Measurements from ENCODE around the gene CTDSP2. TPM values are rescaled to one million over a fixed set of nuclear protein-coding genes. Genes with fewer than 3 reads are reported as not detected.

The CTDSP2 gene
- polyA plus RNA-seq, 12 donors: 178 to 219 (median 201) TPM; not detected in 1

- no peak for DNase-seq
These were observed 29.1 kb downstream of the CTDSP2 start for GRCh38 chr12:57817261-57817989.

- DNase-seq: no peak
These were observed 29.7 kb downstream of the CTDSP2 start for GRCh38 chr12:57816855-57817151.

- no peak for DNase-seq
These were observed 30.3 kb downstream of the CTDSP2 start for GRCh38 chr12:57816001-57816854.

GRCh38 chr12:57815177-57816000 is 31.1 kb downstream of the CTDSP2 start:
- no peak for DNase-seq

- no peak for DNase-seq
These were observed 32.4 kb downstream of the CTDSP2 start for GRCh38 chr12:57813971-57814772.

- no peak for DNase-seq
These were observed 33.2 kb downstream of the CTDSP2 start for GRCh38 chr12:57813111-57813970.

GRCh38 chr12:57811028-57811755 is 35.3 kb downstream of the CTDSP2 start:
- no peak for DNase-seq

- no peak for DNase-seq
These were observed 36.1 kb downstream of the CTDSP2 start for GRCh38 chr12:57810450-57810849.

- no peak for DNase-seq
These were observed 37.1 kb downstream of the CTDSP2 start for GRCh38 chr12:57809425-57809824.

GRCh38 chr12:57808351-57808750 is 38.2 kb downstream of the CTDSP2 start:
- DNase-seq: no peak

GRCh38 chr12:57807285-57807684 is 39.2 kb downstream of the CTDSP2 start:
- DNase-seq: no peak

- DNase-seq: no peak
These were observed 39.9 kb downstream of the CTDSP2 start for GRCh38 chr12:57806677-57807076.

GRCh38 chr12:57803319-57803893 is 43.1 kb downstream of the CTDSP2 start:
- no peak for DNase-seq

- DNase-seq: no peak
These were observed 43.9 kb downstream of the CTDSP2 start for GRCh38 chr12:57802607-57803006.

GRCh38 chr12:57800965-57801364 is 45.6 kb downstream of the CTDSP2 start:
- no peak for DNase-seq

GRCh38 chr12:57797933-57798332 is 48.6 kb downstream of the CTDSP2 start:
- DNase-seq: no peak

GRCh38 chr12:57796996-57797395 is 49.5 kb downstream of the CTDSP2 start:
- no peak for DNase-seq

GRCh38 chr12:57795354-57795753 is 51.2 kb downstream of the CTDSP2 start:
- DNase-seq: no peak

- DNase-seq: no peak
These were observed 52.6 kb downstream of the CTDSP2 start for GRCh38 chr12:57793920-57794319.
